ENCODE measurements around the gene PIGA.

DNA sequence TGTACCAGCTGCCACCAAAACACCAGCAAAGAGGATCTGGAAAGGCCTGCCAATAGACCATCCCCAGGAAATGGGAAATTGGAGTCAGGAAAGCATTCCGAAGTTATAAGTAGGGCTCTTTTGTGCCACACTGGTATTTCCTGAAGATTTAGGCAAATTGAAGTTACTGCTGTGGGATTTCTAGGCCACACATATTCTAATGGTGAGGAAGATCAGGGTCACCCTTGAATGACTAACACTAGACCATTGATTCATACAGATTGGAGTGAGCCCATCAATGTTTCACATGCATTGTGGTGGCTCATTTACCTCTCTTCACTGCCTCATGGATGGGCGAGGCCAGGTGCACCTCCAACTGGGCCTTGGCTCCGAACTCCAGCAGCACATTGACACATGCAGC is 42.5 kb downstream of the PIGA start:
- TF ChIP-seq, protein P1, sequence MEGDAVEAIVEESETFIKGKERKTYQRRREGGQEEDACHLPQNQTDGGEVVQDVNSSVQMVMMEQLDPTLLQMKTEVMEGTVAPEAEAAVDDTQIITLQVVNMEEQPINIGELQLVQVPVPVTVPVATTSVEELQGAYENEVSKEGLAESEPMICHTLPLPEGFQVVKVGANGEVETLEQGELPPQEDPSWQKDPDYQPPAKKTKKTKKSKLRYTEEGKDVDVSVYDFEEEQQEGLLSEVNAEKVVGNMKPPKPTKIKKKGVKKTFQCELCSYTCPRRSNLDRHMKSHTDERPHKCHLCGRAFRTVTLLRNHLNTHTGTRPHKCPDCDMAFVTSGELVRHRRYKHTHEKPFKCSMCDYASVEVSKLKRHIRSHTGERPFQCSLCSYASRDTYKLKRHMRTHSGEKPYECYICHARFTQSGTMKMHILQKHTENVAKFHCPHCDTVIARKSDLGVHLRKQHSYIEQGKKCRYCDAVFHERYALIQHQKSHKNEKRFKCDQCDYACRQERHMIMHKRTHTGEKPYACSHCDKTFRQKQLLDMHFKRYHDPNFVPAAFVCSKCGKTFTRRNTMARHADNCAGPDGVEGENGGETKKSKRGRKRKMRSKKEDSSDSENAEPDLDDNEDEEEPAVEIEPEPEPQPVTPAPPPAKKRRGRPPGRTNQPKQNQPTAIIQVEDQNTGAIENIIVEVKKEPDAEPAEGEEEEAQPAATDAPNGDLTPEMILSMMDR (conservative IDR thresholded peaks at IDR 0.05; ENCODE audit: low read length) = no peak
- TF ChIP-seq EZH2phosphoT487 (IDR thresholded peaks at IDR 0.05; ENCODE audit: borderline replicate concordance) = no peak

Measured in Loucy (cell line).